GM18508 (cell line): ENCODE measurements around the gene ARPC5.
"Not testable (repeated sequence)": the region's sequence is repeated elsewhere in the genome, so short reads cannot be mapped to it uniquely, and the experiment has no call there.

Source experiments
- ATAC-seq: cut with Tn5 transposase; IDR thresholded peaks from one replicate; pipeline ENCODE4 v1.9.1; 2021; ENCODE audit warnings: moderate number of reproducible peaks; ENCODE audit not compliant: insufficient read depth, unreplicated experiment

Gene ARPC5

DNA sequence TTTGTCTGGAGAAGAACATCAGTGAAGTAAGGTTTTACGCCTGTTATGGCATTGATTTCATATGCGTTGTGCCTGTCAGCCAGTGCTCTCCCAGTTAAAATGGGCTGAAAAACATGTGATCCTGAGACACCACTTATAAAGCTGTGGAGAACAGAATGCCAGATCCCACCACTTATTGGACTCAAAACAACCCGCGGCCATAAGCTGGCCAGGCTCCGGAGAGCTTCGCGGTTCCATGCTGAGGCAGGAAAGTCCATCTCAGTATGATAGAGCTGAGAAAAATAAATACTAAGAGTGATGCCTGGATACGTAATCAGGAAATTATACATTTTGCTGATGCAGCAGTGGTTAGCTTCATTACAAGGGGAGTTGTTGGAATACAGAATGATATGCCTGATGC, 12.5 kb upstream of the ARPC5 start:
- no peak for ATAC-seq

- no peak for ATAC-seq
Measured at GRCh38 chr1:183646776-183647175, 11.2 kb upstream of the ARPC5 start.

GRCh38 chr1:183645531-183645930, 9.9 kb upstream of the ARPC5 start:
- no peak for ATAC-seq

GRCh38 chr1:183642166-183642565, 6.6 kb upstream of the ARPC5 start:
- ATAC-seq: no peak

DNA sequence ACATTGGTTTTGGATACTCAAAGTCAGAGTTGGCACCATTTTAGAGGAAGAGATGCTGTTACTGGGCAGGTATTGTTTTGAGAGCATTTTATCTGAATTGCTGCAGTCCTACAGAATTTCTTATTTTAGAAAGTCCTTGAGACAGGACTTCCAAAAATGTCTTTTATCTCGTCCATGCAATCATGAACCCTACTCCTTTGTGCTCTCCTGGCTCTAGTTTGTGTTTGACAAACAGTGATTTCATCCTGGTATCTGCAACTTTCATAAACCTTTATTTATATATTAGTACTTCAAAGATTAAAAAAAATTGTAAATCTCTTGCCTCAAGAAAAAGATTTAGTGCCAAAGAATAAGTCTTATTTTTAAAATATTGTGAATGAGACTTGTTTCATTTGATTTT, 4.6 kb upstream of the ARPC5 start:
- ATAC-seq: no peak

- ATAC-seq: no peak
Measured at GRCh38 chr1:183638649-183639387, 3.2 kb upstream of the ARPC5 start.

DNA sequence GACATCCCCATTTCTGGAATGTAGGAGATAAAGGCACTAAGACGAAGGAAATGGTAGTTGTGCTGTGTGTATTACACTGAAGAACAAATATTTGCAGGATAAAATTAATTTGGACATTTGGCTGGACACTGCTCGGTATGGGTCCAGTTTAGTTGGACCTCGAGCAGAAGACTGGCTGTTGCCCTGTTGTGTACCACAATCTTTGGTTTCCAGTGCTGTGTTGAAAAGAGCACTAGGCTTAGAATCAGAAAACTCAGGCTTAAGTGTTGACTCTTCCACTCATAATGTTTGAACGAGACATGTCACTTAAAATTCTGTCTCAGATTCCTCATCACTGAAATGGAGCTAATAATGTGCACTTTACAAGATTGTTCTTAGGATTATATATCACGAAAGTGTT, 1.2 kb upstream of the ARPC5 start:
- ATAC-seq: no peak

DNA sequence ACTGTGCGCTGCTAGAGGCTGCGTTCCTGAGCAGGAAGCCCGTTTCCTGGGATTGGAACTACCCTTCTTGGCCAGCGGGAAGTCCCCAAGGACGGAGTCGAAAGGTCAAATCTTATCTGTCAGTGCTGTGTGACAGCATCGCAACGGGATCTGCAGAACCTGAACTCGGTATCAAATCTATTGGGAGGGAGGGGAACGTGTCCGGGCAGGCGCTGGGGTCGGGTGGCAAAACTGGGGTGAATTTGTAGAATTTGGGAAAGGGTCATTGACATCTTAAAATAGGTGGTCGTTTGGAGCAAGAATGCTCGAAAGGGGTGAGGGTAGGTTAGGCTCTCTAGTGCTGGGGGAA, 725 bp upstream of the ARPC5 start:
- ATAC-seq: no peak

- no peak for ATAC-seq
Measured at GRCh38 chr1:183635099-183635605, 431 bp downstream of the ARPC5 start.

- no peak for ATAC-seq
Measured at GRCh38 chr1:183634429-183635065, 1.0 kb downstream of the ARPC5 start.

GRCh38 chr1:183633676-183634343, 1.8 kb downstream of the ARPC5 start:
- peak; percentile 45 for ATAC-seq

DNA sequence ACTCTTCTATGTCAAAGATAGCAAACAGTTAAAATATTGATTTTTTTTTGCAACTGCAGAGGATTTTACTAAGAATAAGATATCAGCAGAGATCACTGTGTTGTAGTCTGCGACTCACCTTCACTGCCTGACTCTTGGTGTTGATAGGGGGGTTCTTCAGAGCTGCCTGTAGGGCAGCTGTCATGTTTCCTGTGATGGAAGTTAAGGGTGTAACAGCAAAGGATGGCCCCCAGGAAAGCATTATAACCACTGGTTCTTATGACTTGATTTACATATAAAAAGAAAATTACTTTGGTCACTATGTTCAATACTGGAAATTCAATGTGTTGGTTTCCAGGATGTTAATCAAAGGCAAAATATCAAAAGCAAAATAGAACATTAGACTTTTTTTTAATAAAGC, 2.6 kb downstream of the ARPC5 start:
- no peak for ATAC-seq

GRCh38 chr1:183632114-183632513, 3.5 kb downstream of the ARPC5 start:
- ATAC-seq: no peak

DNA sequence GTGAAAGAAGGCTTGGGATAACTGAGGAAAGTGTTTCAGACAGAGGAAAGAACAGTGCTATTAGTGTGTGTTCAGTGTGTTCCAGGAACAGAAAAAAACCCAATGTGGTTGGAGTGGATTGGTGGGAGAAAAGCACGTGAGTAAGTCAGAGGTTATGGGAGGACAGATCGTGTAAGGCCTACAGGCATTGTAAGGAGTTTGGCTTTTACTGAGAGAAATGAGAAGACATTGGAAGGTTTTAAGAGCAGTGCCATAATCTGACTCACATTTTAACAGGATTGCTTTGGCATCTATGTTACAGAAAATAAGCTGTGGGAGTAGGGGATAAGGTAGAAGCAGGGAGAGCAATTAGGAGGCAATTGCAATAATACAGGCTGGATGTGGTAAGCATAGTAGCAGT, 4.8 kb downstream of the ARPC5 start:
- no peak for ATAC-seq

- ATAC-seq: no peak
Measured at GRCh38 chr1:183628537-183628936, 7.0 kb downstream of the ARPC5 start.

DNA sequence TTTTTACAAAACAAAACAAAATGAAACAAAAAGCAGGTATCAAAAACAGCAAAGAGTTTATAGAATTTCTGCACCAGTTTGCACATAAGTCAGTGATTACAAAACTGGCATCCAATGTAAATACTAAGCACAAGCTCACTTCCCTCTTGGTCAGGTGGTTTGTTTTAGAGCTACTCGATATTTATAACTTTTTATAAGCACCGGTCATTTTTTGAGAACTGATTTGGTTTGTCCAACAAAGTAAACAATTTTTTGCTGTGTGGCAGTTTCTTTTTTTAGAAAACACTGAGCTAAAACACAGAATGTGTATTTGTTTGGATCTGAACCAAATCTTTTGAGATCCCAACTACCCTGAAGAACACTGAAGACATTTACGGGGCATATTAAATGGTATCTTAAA, 9.3 kb downstream of the ARPC5 start:
- ATAC-seq: not testable (repeated sequence)

GRCh38 chr1:183622884-183623785, 12.4 kb downstream of the ARPC5 start:
- ATAC-seq: peak; percentile 78

DNA sequence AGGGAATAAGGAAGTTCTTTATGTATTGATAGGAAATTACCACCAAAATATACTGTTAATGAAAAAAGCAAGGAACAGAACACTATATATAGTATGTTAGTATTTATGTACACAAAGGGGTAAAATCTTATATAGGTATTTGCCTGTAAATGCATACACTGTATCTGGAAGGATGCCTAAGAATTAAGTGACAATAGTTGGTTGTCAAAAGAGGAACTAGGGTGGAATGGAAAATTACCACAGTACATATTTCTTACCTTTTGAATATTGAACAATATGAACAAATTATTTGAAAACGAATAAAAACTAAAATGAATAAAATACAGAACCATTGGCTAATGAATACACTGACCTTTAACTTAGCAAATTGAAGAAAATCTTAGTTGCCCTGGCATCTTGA, 13.6 kb downstream of the ARPC5 start:
- no peak for ATAC-seq

- ATAC-seq: no peak
Measured at GRCh38 chr1:183620311-183620710, 15.3 kb downstream of the ARPC5 start.

DNA sequence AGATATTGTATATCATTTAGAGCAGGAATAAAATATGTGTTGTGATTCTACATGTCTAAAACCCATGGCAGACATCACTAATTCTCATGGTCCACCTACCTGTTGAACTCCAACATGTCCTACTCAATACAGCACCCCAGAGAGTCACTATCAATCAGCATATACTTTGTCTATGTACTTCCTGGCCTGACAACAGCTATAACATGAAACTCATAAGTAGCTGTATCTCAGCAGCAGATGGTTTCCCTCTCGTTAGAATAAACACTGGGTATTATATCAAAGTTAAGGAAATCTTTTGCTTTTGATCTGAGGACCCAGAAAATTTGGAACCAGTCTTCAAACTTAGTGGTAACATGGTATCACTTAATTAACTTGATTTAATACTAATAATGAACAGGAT, 15.8 kb downstream of the ARPC5 start:
- no peak for ATAC-seq
